Endothelial cell of umbilical vein (primary cell): ENCODE measurements around the gene CMIP. TPM values are rescaled to one million over a fixed set of nuclear protein-coding genes. Genes with fewer than 3 reads are reported as not detected.

ENCODE experiments used
- BruUV-seq: library from RNA; stranded (reverse); fragments of 400-500 nt; replicated peaks from 2 replicates; lab custom pipeline; 2021; lab: Mats Ljungman, UMichigan
- CTCF ChIA-PET: fragments of 300-600, 350-600 bp; sonication (Branson Sonifier 250); formaldehyde crosslinking; loops from one replicate; lab custom pipeline; 2021; ENCODE audit warnings: antibody characterized with exemption, inconsistent platforms; lab: Charles Lee
- POLR2A ChIA-PET: fragments of 300-600, 350-600 bp; sonication (Branson Sonifier 250); formaldehyde crosslinking; loops from one replicate; lab custom pipeline; 2021; ENCODE audit warnings: antibody characterized with exemption, inconsistent platforms; lab: Charles Lee
- DNase-seq: peaks from one replicate; pipeline ENCODE4 v3.0.0-alpha.2; 2011; ENCODE audit warnings: low read depth, low spot score
- FAIRE-seq: peaks from 2 replicates; lab custom pipeline; 2011; peaks lifted over from hg19 to GRCh38; lab: Jason Lieb, UNC
- H2AFZ ChIP-seq: 2 replicates; pipeline ENCODE4 v1.6.0; 2012; ENCODE audit warnings: low read depth, low read length, control low read depth, inconsistent platforms
- H3K27ac ChIP-seq: 2 replicates; pipeline ENCODE4 v1.5.1; 2011; ENCODE audit warnings: low read depth, mild to moderate bottlenecking, control low read depth, low read length, moderate library complexity; ENCODE audit not compliant: insufficient read depth
- H3K27me3 ChIP-seq, 2 experiments: 2 replicates each; pipeline versions ENCODE4 v1.6.0 to v1.6.1; 2011; ENCODE audit warnings: low read length in 2 of 2, mixed read lengths in 1 of 2; ENCODE audit not compliant: control insufficient read depth in 2 of 2, insufficient read depth in 2 of 2
- H3K36me3 ChIP-seq, 2 experiments: 2 replicates in 1 of 2; 3 replicates in 1 of 2; pipeline ENCODE4 v1.5.1; 2011; ENCODE audit warnings: low read length in 2 of 2, mild to moderate bottlenecking in 1 of 2, moderate library complexity in 1 of 2; ENCODE audit not compliant: control insufficient read depth in 2 of 2, insufficient read depth in 2 of 2; ENCODE audit errors: extremely low read depth in 1 of 2
- H3K4me1 ChIP-seq: 3 replicates; pipeline ENCODE4 v1.5.1; 2011; ENCODE audit warnings: mild to moderate bottlenecking, low read length; ENCODE audit not compliant: control insufficient read depth, insufficient read depth; ENCODE audit errors: extremely low read depth
- H3K4me2 ChIP-seq: 2 replicates; pipeline ENCODE4 v1.6.1; 2011; ENCODE audit warnings: low read length, control low read depth, mixed read lengths; ENCODE audit not compliant: insufficient read depth
- H3K4me3 ChIP-seq, 3 experiments: fragments of 200-600 bp in 1 of 3; sonication (generic), shearing (Covaris generic) in 1 of 3; replicated peaks in 1 of 3; 2 replicates each; pipeline ENCODE4 v1.5.1; 2011 to 2016; ENCODE audit warnings: control low read depth in 3 of 3, low read length in 3 of 3, mild to moderate bottlenecking in 2 of 3, inconsistent platforms in 1 of 3, low read depth in 1 of 3, moderate library complexity in 1 of 3; ENCODE audit not compliant: insufficient read depth in 1 of 3
- H3K79me2 ChIP-seq: 2 replicates; pipeline ENCODE4 v1.6.0; 2012; ENCODE audit warnings: low read length, inconsistent platforms; ENCODE audit not compliant: control insufficient read depth, insufficient read depth
- H3K9ac ChIP-seq: replicated peaks from 2 replicates; pipeline ENCODE3; 2011; ENCODE audit warnings: low read length, control low read depth; ENCODE audit not compliant: insufficient read depth; ENCODE audit errors: extremely low read depth
- H3K9me1 ChIP-seq: replicated peaks from 3 replicates; pipeline ENCODE4 v1.6.0; 2011; ENCODE audit warnings: mild to moderate bottlenecking, low read length; ENCODE audit not compliant: control insufficient read depth, insufficient read depth; ENCODE audit errors: extremely low read depth
- H3K9me3 ChIP-seq: replicated peaks from 2 replicates; pipeline ENCODE4 v1.5.1; 2012; ENCODE audit warnings: low read length, inconsistent platforms; ENCODE audit not compliant: control insufficient read depth, insufficient read depth
- H4K20me1 ChIP-seq: replicated peaks from 2 replicates; pipeline ENCODE3; 2011; ENCODE audit warnings: mild to moderate bottlenecking, low read length; ENCODE audit not compliant: control insufficient read depth, insufficient read depth; ENCODE audit errors: extremely low read depth
- CTCF ChIP-seq, 2 donors: IDR thresholded peaks; 1 replicate in 1 of 2; 2 replicates in 1 of 2; pipeline ENCODE4 v1.5.1; 2011; ENCODE audit warnings: low read length in 2 of 2, mild to moderate bottlenecking in 2 of 2, moderate library complexity in 2 of 2, control low read depth in 1 of 2, inconsistent platforms in 1 of 2, low read depth in 1 of 2; ENCODE audit not compliant: insufficient read depth in 1 of 2; ENCODE audit errors: extremely low read depth in 1 of 2
- EZH2 ChIP-seq: IDR thresholded peaks from 2 replicates; pipeline ENCODE4 v1.6.1; 2012; ENCODE audit warnings: borderline replicate concordance, low read depth, mild to moderate bottlenecking, moderate library complexity, low read length, inconsistent platforms; ENCODE audit not compliant: severe bottlenecking
- FOS ChIP-seq: IDR thresholded peaks from 2 replicates; pipeline ENCODE4 v1.6.1; 2011; ENCODE audit warnings: mild to moderate bottlenecking, low read length, moderate library complexity, borderline replicate concordance; ENCODE audit not compliant: insufficient read depth
- GATA2 ChIP-seq: IDR thresholded peaks from 2 replicates; pipeline ENCODE4 v1.7.0; 2011; ENCODE audit warnings: low read depth, mild to moderate bottlenecking, moderate library complexity, mixed read lengths, low read length; ENCODE audit not compliant: insufficient read length, insufficient read depth
- JUN ChIP-seq: IDR thresholded peaks from 2 replicates; pipeline ENCODE4 v1.6.1; 2011; ENCODE audit warnings: borderline replicate concordance, low read depth; ENCODE audit not compliant: insufficient read length, insufficient read depth
- MYC ChIP-seq: IDR thresholded peaks from one replicate; pipeline ENCODE4 v1.6.1; 2011; ENCODE audit warnings: mild to moderate bottlenecking, low read depth, low read length
- POLR2A ChIP-seq: IDR thresholded peaks from 2 replicates; pipeline ENCODE4 v1.6.1; 2012; ENCODE audit warnings: low read depth, mild to moderate bottlenecking, control low read depth, low read length
- POLR2AphosphoS5 ChIP-seq: IDR thresholded peaks from 2 replicates; pipeline ENCODE4 v1.6.1; 2012; ENCODE audit warnings: low read depth, mild to moderate bottlenecking, control low read depth, low read length, moderate library complexity; ENCODE audit not compliant: insufficient read depth
- dilution Hi-C: fragments of 300-500 bp; cut with MboI; formaldehyde crosslinking; loops from one replicate; pipeline ENCODE4 v1.15.0; 2019; ENCODE audit warnings: low sequenced_read_pairs; ENCODE audit not compliant: extremely low pct_ligation_motif_present
- intact Hi-C: fragments of 100-400 bp; cut with micrococcal nuclease; formaldehyde crosslinking; loops from one replicate; pipeline ENCODE4 v1.10.0; 2022
- polyA plus RNA-seq, 4 experiments: library from polyadenylated mRNA; depleted of rRNA in 3 of 4; stranded (reverse) in 3 of 4; unstranded in 1 of 4; fragments of >200 nt; gene quantifications; 2 replicates each; pipeline versions ENCODE4 v1.2.1 to v1.2.3, GENCODE V29; 2011 to 2012; ENCODE audit warnings: missing spikeins in 1 of 4
- total RNA-seq: library from RNA; stranded (reverse); gene quantifications from 2 replicates; pipeline ENCODE4 v1.2.3, GENCODE V29; 2021
- TF ChIP-seq, protein P1 (sequence below): IDR thresholded peaks from 2 replicates; pipeline ENCODE4 v1.6.1; 2011; ENCODE audit not compliant: insufficient read depth, insufficient read length

The CMIP gene
- total and polyA plus RNA-seq, 2 donors (not counting 3 experiments of a cell fraction or from before 2014, with no cell fraction given): 29.0 to 101 TPM

DNA sequence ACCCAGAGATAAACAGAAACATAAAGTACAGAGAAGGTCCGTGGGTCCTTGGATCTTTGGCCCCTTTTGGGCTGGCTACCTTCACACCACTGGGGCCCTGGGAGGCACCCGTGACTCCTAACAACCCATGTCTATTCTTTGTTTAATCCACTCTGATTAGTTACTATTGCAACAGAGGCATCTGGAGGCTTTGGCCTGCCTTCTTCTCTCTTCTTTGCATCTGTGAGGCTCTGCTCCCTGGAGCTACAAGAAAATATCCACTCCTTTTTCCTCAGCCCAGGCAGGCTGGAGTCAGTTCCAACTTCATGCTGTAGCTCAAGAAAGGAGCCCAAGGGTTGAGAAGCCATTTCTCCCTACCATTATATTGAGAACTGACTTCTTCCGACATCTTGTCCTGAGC, 9.5 kb upstream of the CMIP start:
- TF ChIP-seq POLR2AphosphoS5 (no peak), CTCF (IDR thresholded peaks at IDR 0.05; ENCODE audit: extremely low read depth in 1 of 2, insufficient read depth in 1 of 2, low read depth in 1 of 2, low read length in 2 of 2) (no peak), MYC (no peak)
- no peak overlapping the region for H2AFZ ChIP-seq
- peaks cover 0 to 2% of the 10 kb centered on the region in 2 experiments for H3K27me3 ChIP-seq
- H3K36me3 ChIP-seq: no peaks in the 10 kb centered on the region
- no peak overlapping the region for H3K4me2 ChIP-seq
- ChIA-PET POLR2A (no interaction called here), CTCF (interaction anchor here (1.1 kb wide), 1 partner anchor 35 kb away, joined by 3 read pairs; no protein-coding TSS in a partner anchor)
- intact Hi-C loops (no loop called here), dilution Hi-C loops (no loop called here)
- H3K9me1 ChIP-seq: no peaks in the 10 kb centered on the region
- DNase-seq: no peak
- H3K27ac ChIP-seq: no peak overlapping the region
- no peak overlapping the region for H3K9ac ChIP-seq
- no peak overlapping the region for H3K4me3 ChIP-seq
- H4K20me1 ChIP-seq: no peaks in the 10 kb centered on the region
- no peaks in the 10 kb centered on the region for H3K9me3 ChIP-seq
- H3K4me1 ChIP-seq: peaks cover 8% of the 10 kb centered on the region
- FAIRE-seq: no peak
- no TSS peak for BruUV-seq
- H3K79me2 ChIP-seq: no peaks in the 10 kb centered on the region

DNA sequence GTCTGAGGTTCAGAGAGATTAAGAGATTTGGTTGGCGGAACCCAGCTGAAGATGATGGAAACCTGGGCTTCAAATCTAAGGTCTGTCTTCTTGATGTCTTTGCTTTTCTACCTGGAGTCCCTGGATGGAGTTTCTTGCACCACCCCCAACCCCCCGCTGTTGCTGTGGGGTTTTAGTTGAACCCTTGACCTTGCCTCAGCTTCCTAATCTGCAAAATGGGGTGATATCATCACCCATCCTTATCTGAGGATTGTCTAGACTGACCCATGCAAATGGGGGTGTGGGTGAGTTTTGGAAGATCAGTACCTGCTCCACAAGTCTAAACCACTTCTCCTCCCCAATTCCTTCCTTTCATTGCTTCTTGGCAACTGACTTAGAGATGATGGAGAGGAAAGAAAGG, 9.0 kb upstream of the CMIP start:
- no peak for TF ChIP-seq GATA2
- no peak for TF ChIP-seq POLR2A
- TF ChIP-seq FOS: no peak
- TF ChIP-seq MYC: no peak
- no peak for TF ChIP-seq EZH2
- TF ChIP-seq POLR2AphosphoS5: no peak
- no peak for TF ChIP-seq CTCF (IDR thresholded peaks at IDR 0.05; ENCODE audit: extremely low read depth in 1 of 2, insufficient read depth in 1 of 2, low read depth in 1 of 2, low read length in 2 of 2)
- no peak for TF ChIP-seq JUN
- TF ChIP-seq, protein P1, sequence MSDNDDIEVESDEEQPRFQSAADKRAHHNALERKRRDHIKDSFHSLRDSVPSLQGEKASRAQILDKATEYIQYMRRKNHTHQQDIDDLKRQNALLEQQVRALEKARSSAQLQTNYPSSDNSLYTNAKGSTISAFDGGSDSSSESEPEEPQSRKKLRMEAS: no peak
- no peaks in the 10 kb centered on the region for H4K20me1 ChIP-seq
- H3K79me2 ChIP-seq: no peaks in the 10 kb centered on the region
- no peaks in the 10 kb centered on the region for H3K9me3 ChIP-seq
- H3K27me3 ChIP-seq: peaks cover 0 to 7% of the 10 kb centered on the region in 2 experiments
- intact Hi-C loops: no loop called here
- CTCF ChIA-PET: interaction anchor here (1.0 to 1.1 kb wide), 2 partner anchors 35 to 38 kb away, joined by 3 read pairs; no protein-coding TSS in a partner anchor
- dilution Hi-C loops: no loop called here
- H3K27ac ChIP-seq: no peak overlapping the region
- no peak overlapping the region for H3K4me3 ChIP-seq
- no peaks in the 10 kb centered on the region for H3K36me3 ChIP-seq
- no peak for FAIRE-seq
- POLR2A ChIA-PET: no interaction called here
- no peak overlapping the region for H2AFZ ChIP-seq
- peaks cover 8% of the 10 kb centered on the region for H3K4me1 ChIP-seq
- no peak for DNase-seq
- H3K9ac ChIP-seq: no peak overlapping the region
- no peaks in the 10 kb centered on the region for H3K9me1 ChIP-seq
- no TSS peak for BruUV-seq
- no peak overlapping the region for H3K4me2 ChIP-seq
